SK-N-SH (cell line): Measurements from ENCODE around the gene CSRNP2. TPM values are rescaled to one million over a fixed set of nuclear protein-coding genes. Genes with fewer than 3 reads are reported as not detected.

Source experiments
- CTCF ChIA-PET: fragments of 300-600, 350-600 bp; formaldehyde crosslinking; extraction: SDS; loops from one replicate; lab custom pipeline; 2021; lab: Yijun Ruan, JAX
- POLR2A ChIA-PET: fragments of 350-600 bp; sonication (Branson Sonifier 250); formaldehyde crosslinking; extraction: SDS; loops from one replicate; lab custom pipeline; 2020; ENCODE audit warnings: antibody characterized with exemption, inconsistent platforms; lab: Yijun Ruan, JAX
- DNase-seq: peaks from one replicate; pipeline ENCODE4 v3.0.0; 2012
- H2AFZ ChIP-seq: fragments of 200-600 bp; sonication (generic); 2 replicates; pipeline ENCODE4 v1.8.1; 2016; ENCODE audit warnings: antibody characterized with exemption, mild to moderate bottlenecking, low read depth
- H3F3A ChIP-seq: fragments of 200-600 bp; sonication (generic); replicated peaks from 2 replicates; pipeline ENCODE3; 2016; ENCODE audit warnings: antibody characterized with exemption, mild to moderate bottlenecking; ENCODE audit not compliant: insufficient read depth
- H3K27ac ChIP-seq, 2 experiments: fragments of 200-500 bp in 1 of 2; fragments of 200-600 bp in 1 of 2; sonication (Bioruptor generic) in 1 of 2; sonication (generic), shearing (Covaris generic) in 1 of 2; 2 replicates each; pipeline versions ENCODE4 v1.5.1 to v1.6.1; 2014 to 2016; ENCODE audit warnings: low read depth in 2 of 2, inconsistent platforms in 1 of 2, low read length in 1 of 2, mild to moderate bottlenecking in 1 of 2, mixed read lengths in 1 of 2
- H3K27me3 ChIP-seq: fragments of 200-600 bp; sonication (generic), shearing (Covaris generic); 2 replicates; pipeline ENCODE4 v1.6.1; 2016; ENCODE audit warnings: mixed run types; ENCODE audit not compliant: insufficient read depth
- H3K36me3 ChIP-seq, 2 experiments: fragments of 200-500 bp in 1 of 2; fragments of 200-600 bp in 1 of 2; sonication (Bioruptor generic) in 1 of 2; sonication (generic) in 1 of 2; replicated peaks in 1 of 2; 2 replicates each; pipeline versions ENCODE3 to v1.5.1; 2014 to 2016; ENCODE audit warnings: low read length in 1 of 2, mild to moderate bottlenecking in 1 of 2; ENCODE audit not compliant: insufficient read depth in 2 of 2, control insufficient read depth in 1 of 2
- H3K4me1 ChIP-seq, 2 experiments: fragments of 200-500 bp in 1 of 2; fragments of 200-600 bp in 1 of 2; sonication (Bioruptor generic) in 1 of 2; sonication (generic), shearing (Covaris generic) in 1 of 2; 2 replicates each; pipeline versions ENCODE4 v1.5.1 to v1.6.1; 2014 to 2016; ENCODE audit warnings: low read depth in 1 of 2, low read length in 1 of 2, mixed run types in 1 of 2; ENCODE audit not compliant: insufficient read depth in 2 of 2, control insufficient read depth in 1 of 2
- H3K4me2 ChIP-seq: fragments of 200-600 bp; sonication (generic), shearing (Covaris generic); 2 replicates; pipeline ENCODE4 v1.6.1; 2017; ENCODE audit warnings: mixed run types
- H3K4me3 ChIP-seq, 2 experiments: fragments of 200-500 bp in 1 of 2; fragments of 200-600 bp in 1 of 2; sonication (Bioruptor generic) in 1 of 2; sonication (generic), shearing (Covaris generic) in 1 of 2; 2 replicates each; pipeline versions ENCODE4 v1.5.1 to v1.8.1; 2014 to 2016; ENCODE audit warnings: low read depth in 2 of 2, inconsistent platforms in 1 of 2, low read length in 1 of 2, mild to moderate bottlenecking in 1 of 2, mixed read lengths in 1 of 2, moderate library complexity in 1 of 2
- H3K79me2 ChIP-seq: fragments of 200-600 bp; sonication (generic); 2 replicates; pipeline ENCODE4 v1.8.1; 2017; ENCODE audit warnings: mild to moderate bottlenecking; ENCODE audit not compliant: insufficient read depth
- H3K9ac ChIP-seq: fragments of 200-600 bp; sonication (generic); 2 replicates; pipeline ENCODE4 v1.6.1; 2017; ENCODE audit warnings: mixed run types
- H3K9me2 ChIP-seq: fragments of 200-600 bp; sonication (generic); 2 replicates; pipeline ENCODE4 v1.6.1; 2017; ENCODE audit warnings: mixed run types
- H3K9me3 ChIP-seq: fragments of 200-600 bp; sonication (generic); 2 replicates; pipeline ENCODE4 v1.6.1; 2017; ENCODE audit warnings: mixed run types, mild to moderate bottlenecking, moderate library complexity
- H4K20me1 ChIP-seq: fragments of 200-600 bp; sonication (generic); 2 replicates; pipeline ENCODE4 v1.6.1; 2017; ENCODE audit warnings: mild to moderate bottlenecking, mixed run types; ENCODE audit not compliant: insufficient read depth
- ELF1 ChIP-seq: IDR thresholded peaks from 2 replicates; pipeline ENCODE4 v1.4.0; 2012
- EP300 ChIP-seq, 2 experiments: IDR thresholded peaks; 2 replicates each; pipeline versions ENCODE4 v1.4.0 to v1.6.1; 2012; ENCODE audit warnings: borderline replicate concordance in 1 of 2, low read depth in 1 of 2, low read length in 1 of 2
- EZH2phosphoT487 ChIP-seq: fragments of 200-600 bp; sonication (generic); IDR thresholded peaks from 2 replicates; pipeline ENCODE4 v1.6.1; 2017; ENCODE audit warnings: low read depth, mixed run types, mild to moderate bottlenecking, antibody characterized with exemption, moderate library complexity, borderline replicate concordance
- FOSL2 ChIP-seq: IDR thresholded peaks from 2 replicates; pipeline ENCODE4 v1.4.0; 2012; ENCODE audit warnings: low read depth, mild to moderate bottlenecking, moderate library complexity, borderline replicate concordance
- FOXJ3 ChIP-seq: sonication (generic); formaldehyde crosslinking; IDR thresholded peaks from 2 replicates; pipeline ENCODE4 v1.5.1; 2020; ENCODE audit warnings: mild to moderate bottlenecking, missing genetic modification reagents
- GABPA ChIP-seq: IDR thresholded peaks from 2 replicates; pipeline ENCODE4 v1.4.0; 2012; ENCODE audit warnings: low read depth, mild to moderate bottlenecking
- GATA2 ChIP-seq: sonication (generic); formaldehyde crosslinking; IDR thresholded peaks from 2 replicates; pipeline ENCODE4 v1.5.0; 2020; ENCODE audit warnings: mild to moderate bottlenecking, missing genetic modification reagents
- JUND ChIP-seq: IDR thresholded peaks from 2 replicates; pipeline ENCODE4 v1.4.0; 2012
- MEF2A ChIP-seq: IDR thresholded peaks from 2 replicates; pipeline ENCODE4 v1.4.0; 2012; ENCODE audit warnings: low read depth, borderline replicate concordance
- NRF1 ChIP-seq: IDR thresholded peaks from 2 replicates; pipeline ENCODE4 v1.6.1; 2012; ENCODE audit warnings: low read depth, mild to moderate bottlenecking, low read length
- POLR2AphosphoS5 ChIP-seq: IDR thresholded peaks from 2 replicates; pipeline ENCODE4 v1.6.1; 2012; ENCODE audit warnings: low read depth, low read length
- RCOR1 ChIP-seq: fragments of 150-350 bp; IDR thresholded peaks from 2 replicates; pipeline ENCODE4 v1.6.1; 2017; ENCODE audit warnings: antibody characterized with exemption, low read length
- RFX5 ChIP-seq: IDR thresholded peaks from 2 replicates; pipeline ENCODE4 v1.6.1; 2012; ENCODE audit warnings: mild to moderate bottlenecking, improper control_type of control experiment, low read length
- TCF12 ChIP-seq: IDR thresholded peaks from 2 replicates; pipeline ENCODE4 v1.4.0; 2012
- TEAD4 ChIP-seq: IDR thresholded peaks from 2 replicates; pipeline ENCODE4 v1.4.0; 2012; ENCODE audit warnings: mild to moderate bottlenecking, borderline replicate concordance; ENCODE audit not compliant: insufficient read depth
- USF1 ChIP-seq: IDR thresholded peaks from 2 replicates; pipeline ENCODE4 v1.4.0; 2012; ENCODE audit warnings: low read depth, borderline replicate concordance
- WGBS: methylation state at CpG from one replicate; pipeline ENCODE4 v1.1.6; 2017; ENCODE audit warnings: low lambda C conversion rate; 5-methylcytosine and 5-hydroxymethylcytosine counted together
- polyA plus RNA-seq, 3 experiments: library from polyadenylated mRNA; depleted of rRNA; stranded (reverse); fragments of >200 nt; gene quantifications; 2 replicates each; pipeline ENCODE4 v1.2.3, GENCODE V29; 2012
- TF ChIP-seq, protein P1 (sequence below): IDR thresholded peaks from 2 replicates; pipeline ENCODE4 v1.4.0; 2012; ENCODE audit warnings: low read depth
- TF ChIP-seq, protein P2 (sequence below): IDR thresholded peaks from 2 replicates; pipeline ENCODE4 v1.6.1; 2012; ENCODE audit warnings: mild to moderate bottlenecking, low read depth, low read length, moderate library complexity
- TF ChIP-seq, protein P3 (sequence below): fragments of 200-600 bp; sonication (generic); IDR thresholded peaks from 2 replicates; pipeline ENCODE4 v1.6.1; 2017; ENCODE audit warnings: antibody characterized with exemption, mild to moderate bottlenecking, moderate library complexity
- TF ChIP-seq, protein P4 (sequence below): IDR thresholded peaks from 2 replicates; pipeline ENCODE4 v1.4.0; 2012; ENCODE audit warnings: low read depth, borderline replicate concordance

The CSRNP2 gene
- polyA plus RNA-seq, 1 of the 3 experiments (the other 2 are of a cell fraction): 18.7 TPM

- H3K79me2 ChIP-seq: peaks cover 21% of the 10 kb centered on the region
- TF ChIP-seq FOSL2: no peak
- no peak for TF ChIP-seq TCF12
- TF ChIP-seq GATA2 (CRISPR knock-in tag): no peak
- no peak for TF ChIP-seq USF1
- TF ChIP-seq, protein P1, sequence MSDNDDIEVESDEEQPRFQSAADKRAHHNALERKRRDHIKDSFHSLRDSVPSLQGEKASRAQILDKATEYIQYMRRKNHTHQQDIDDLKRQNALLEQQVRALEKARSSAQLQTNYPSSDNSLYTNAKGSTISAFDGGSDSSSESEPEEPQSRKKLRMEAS: no peak
- no peak for TF ChIP-seq MEF2A
- TF ChIP-seq TEAD4: no peak
- no peak for TF ChIP-seq GABPA
- no peak for TF ChIP-seq POLR2AphosphoS5
- no peak for TF ChIP-seq EP300 (IDR thresholded peaks at IDR 0.05; ENCODE audit: borderline replicate concordance in 1 of 2, low read depth in 1 of 2, low read length in 1 of 2)
- TF ChIP-seq, protein P2, sequence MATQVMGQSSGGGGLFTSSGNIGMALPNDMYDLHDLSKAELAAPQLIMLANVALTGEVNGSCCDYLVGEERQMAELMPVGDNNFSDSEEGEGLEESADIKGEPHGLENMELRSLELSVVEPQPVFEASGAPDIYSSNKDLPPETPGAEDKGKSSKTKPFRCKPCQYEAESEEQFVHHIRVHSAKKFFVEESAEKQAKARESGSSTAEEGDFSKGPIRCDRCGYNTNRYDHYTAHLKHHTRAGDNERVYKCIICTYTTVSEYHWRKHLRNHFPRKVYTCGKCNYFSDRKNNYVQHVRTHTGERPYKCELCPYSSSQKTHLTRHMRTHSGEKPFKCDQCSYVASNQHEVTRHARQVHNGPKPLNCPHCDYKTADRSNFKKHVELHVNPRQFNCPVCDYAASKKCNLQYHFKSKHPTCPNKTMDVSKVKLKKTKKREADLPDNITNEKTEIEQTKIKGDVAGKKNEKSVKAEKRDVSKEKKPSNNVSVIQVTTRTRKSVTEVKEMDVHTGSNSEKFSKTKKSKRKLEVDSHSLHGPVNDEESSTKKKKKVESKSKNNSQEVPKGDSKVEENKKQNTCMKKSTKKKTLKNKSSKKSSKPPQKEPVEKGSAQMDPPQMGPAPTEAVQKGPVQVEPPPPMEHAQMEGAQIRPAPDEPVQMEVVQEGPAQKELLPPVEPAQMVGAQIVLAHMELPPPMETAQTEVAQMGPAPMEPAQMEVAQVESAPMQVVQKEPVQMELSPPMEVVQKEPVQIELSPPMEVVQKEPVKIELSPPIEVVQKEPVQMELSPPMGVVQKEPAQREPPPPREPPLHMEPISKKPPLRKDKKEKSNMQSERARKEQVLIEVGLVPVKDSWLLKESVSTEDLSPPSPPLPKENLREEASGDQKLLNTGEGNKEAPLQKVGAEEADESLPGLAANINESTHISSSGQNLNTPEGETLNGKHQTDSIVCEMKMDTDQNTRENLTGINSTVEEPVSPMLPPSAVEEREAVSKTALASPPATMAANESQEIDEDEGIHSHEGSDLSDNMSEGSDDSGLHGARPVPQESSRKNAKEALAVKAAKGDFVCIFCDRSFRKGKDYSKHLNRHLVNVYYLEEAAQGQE: no peak
- no peak for TF ChIP-seq NRF1
- no peak for TF ChIP-seq RFX5
- no peak for TF ChIP-seq RCOR1
- TF ChIP-seq EZH2phosphoT487: no peak
- no peak for TF ChIP-seq FOXJ3 (CRISPR knock-in tag)
- TF ChIP-seq, protein P3, sequence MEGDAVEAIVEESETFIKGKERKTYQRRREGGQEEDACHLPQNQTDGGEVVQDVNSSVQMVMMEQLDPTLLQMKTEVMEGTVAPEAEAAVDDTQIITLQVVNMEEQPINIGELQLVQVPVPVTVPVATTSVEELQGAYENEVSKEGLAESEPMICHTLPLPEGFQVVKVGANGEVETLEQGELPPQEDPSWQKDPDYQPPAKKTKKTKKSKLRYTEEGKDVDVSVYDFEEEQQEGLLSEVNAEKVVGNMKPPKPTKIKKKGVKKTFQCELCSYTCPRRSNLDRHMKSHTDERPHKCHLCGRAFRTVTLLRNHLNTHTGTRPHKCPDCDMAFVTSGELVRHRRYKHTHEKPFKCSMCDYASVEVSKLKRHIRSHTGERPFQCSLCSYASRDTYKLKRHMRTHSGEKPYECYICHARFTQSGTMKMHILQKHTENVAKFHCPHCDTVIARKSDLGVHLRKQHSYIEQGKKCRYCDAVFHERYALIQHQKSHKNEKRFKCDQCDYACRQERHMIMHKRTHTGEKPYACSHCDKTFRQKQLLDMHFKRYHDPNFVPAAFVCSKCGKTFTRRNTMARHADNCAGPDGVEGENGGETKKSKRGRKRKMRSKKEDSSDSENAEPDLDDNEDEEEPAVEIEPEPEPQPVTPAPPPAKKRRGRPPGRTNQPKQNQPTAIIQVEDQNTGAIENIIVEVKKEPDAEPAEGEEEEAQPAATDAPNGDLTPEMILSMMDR: no peak
- TF ChIP-seq JUND: no peak
- no peak for TF ChIP-seq ELF1
- TF ChIP-seq, protein P4, sequence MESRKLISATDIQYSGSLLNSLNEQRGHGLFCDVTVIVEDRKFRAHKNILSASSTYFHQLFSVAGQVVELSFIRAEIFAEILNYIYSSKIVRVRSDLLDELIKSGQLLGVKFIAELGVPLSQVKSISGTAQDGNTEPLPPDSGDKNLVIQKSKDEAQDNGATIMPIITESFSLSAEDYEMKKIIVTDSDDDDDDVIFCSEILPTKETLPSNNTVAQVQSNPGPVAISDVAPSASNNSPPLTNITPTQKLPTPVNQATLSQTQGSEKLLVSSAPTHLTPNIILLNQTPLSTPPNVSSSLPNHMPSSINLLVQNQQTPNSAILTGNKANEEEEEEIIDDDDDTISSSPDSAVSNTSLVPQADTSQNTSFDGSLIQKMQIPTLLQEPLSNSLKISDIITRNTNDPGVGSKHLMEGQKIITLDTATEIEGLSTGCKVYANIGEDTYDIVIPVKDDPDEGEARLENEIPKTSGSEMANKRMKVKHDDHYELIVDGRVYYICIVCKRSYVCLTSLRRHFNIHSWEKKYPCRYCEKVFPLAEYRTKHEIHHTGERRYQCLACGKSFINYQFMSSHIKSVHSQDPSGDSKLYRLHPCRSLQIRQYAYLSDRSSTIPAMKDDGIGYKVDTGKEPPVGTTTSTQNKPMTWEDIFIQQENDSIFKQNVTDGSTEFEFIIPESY: no peak
- TF ChIP-seq, all 33 proteins: peak for 0
- no peak overlapping the region for H3K9ac ChIP-seq
- no peak overlapping the region for H2AFZ ChIP-seq
- H3K4me1 ChIP-seq: peaks cover 0 to 9% of the 10 kb centered on the region in 2 experiments; a peak in 2 of 4 replicates
- H3K27me3 ChIP-seq: no peaks in the 10 kb centered on the region
- no peaks in the 10 kb centered on the region for H3K9me2 ChIP-seq
- H4K20me1 ChIP-seq: peaks cover 3% of the 10 kb centered on the region
- CTCF ChIA-PET: interaction anchor here (1.6 kb wide), 1 partner anchor 85 kb away, joined by 3 read pairs; no protein-coding TSS in a partner anchor
- H3K36me3 ChIP-seq: no peaks in the 10 kb centered on the region
- POLR2A ChIA-PET: no interaction called here
- H3F3A ChIP-seq: peaks cover 20% of the 10 kb centered on the region
- H3K4me2 ChIP-seq: no peak overlapping the region
- no peak overlapping the region for H3K27ac ChIP-seq
- H3K9me3 ChIP-seq: no peaks in the 10 kb centered on the region
- no peak for DNase-seq
- no peak overlapping the region for H3K4me3 ChIP-seq
- 96% methylated on average over 5 of the region's 5 CpGs for WGBS
Measured at GRCh38 chr12:51131745-51132521, 48.5 kb upstream of the CSRNP2 start.
